KMS-11 (cell line): ENCODE measurements around the gene GAB2.

ENCODE experiments used
- H2AFZ ChIP-seq: fragments of 200-600 bp; sonication (generic); 2 replicates; pipeline ENCODE4 v1.6.1; 2016; ENCODE audit warnings: antibody characterized with exemption, mixed run types, low read depth
- H3K27ac ChIP-seq: fragments of 200-600 bp; sonication (generic); 2 replicates; pipeline ENCODE4 v1.6.1; 2016; ENCODE audit warnings: mild to moderate bottlenecking, mixed run types
- H3K27me3 ChIP-seq: fragments of 200-600 bp; sonication (generic); 2 replicates; pipeline ENCODE4 v1.6.1; 2017; ENCODE audit warnings: mild to moderate bottlenecking, low read depth, mixed run types, moderate library complexity; ENCODE audit not compliant: insufficient read depth
- H3K36me3 ChIP-seq: fragments of 200-600 bp; sonication (generic); 2 replicates; pipeline ENCODE4 v1.6.1; 2017; ENCODE audit warnings: mild to moderate bottlenecking, mixed run types; ENCODE audit not compliant: insufficient read depth
- H3K4me1 ChIP-seq: fragments of 200-600 bp; sonication (generic); 2 replicates; pipeline ENCODE4 v1.6.1; 2016; ENCODE audit warnings: mild to moderate bottlenecking, low read depth, mixed run types; ENCODE audit not compliant: poor library complexity, severe bottlenecking
- H3K4me2 ChIP-seq: fragments of 200-600 bp; sonication (generic); 2 replicates; pipeline ENCODE4 v1.7.0; 2016; ENCODE audit warnings: mild to moderate bottlenecking, mixed run types
- H3K4me3 ChIP-seq: fragments of 200-600 bp; sonication (generic); IDR thresholded peaks from 2 replicates; pipeline ENCODE4 v1.6.1; 2017; ENCODE audit warnings: low read depth, low read length, mixed read lengths; ENCODE audit not compliant: insufficient read depth
- H3K79me2 ChIP-seq: fragments of 200-600 bp; sonication (generic); 2 replicates; pipeline ENCODE4 v1.6.1; 2016; ENCODE audit warnings: low read depth, mixed run types; ENCODE audit not compliant: insufficient read depth
- H3K9ac ChIP-seq: fragments of 200-600 bp; sonication (generic); 2 replicates; pipeline ENCODE4 v1.6.1; 2016; ENCODE audit warnings: mild to moderate bottlenecking, mixed run types
- H4K20me1 ChIP-seq: fragments of 200-600 bp; sonication (generic); 2 replicates; pipeline ENCODE4 v1.6.1; 2016; ENCODE audit warnings: mild to moderate bottlenecking, mixed run types; ENCODE audit not compliant: insufficient read depth
- TF ChIP-seq, protein P1 (sequence below): fragments of 200-600 bp; sonication (generic); conservative IDR thresholded peaks from 2 replicates; pipeline ENCODE4 v1.6.1; 2017; ENCODE audit warnings: low read depth, mild to moderate bottlenecking, antibody characterized with exemption, low read length, moderate library complexity, mixed read lengths

Gene GAB2

DNA sequence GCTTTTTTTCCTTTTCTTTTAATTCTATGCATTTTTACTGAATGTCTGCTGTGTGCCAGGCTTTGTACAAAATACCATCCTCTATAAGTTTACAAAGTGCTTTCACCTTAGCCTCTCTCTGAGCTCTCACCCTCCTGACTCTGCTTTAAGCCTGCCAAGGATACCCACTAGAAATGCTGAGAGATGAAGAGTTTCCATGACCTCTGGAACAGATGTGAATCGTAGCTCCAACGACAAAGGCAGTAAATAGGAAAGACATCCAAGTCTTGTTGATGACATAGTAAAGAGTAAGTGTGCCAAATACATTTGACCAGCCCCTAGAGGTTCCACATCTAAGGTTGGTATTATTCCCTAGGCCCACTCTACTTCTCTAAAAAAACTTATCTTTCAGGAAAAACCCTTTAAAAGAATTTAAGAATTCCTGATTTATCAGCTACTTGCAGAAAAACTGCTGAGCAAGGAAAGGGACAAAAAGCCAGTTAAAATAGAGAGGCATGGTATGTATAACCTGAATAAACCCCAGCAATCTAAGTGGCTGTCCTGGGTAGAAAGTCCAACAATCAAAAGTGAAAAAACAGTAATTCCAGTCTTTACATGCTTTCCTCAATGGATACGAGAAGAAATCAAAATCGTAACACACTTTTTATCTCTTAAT, 45.4 kb downstream of the GAB2 start:
- Histone ChIP-seq H2AFZ (no peak overlapping the region), H3K27ac (no peak overlapping the region), H3K4me1 (no peaks in the 10 kb centered on the region), H3K79me2 (no peaks in the 10 kb centered on the region), H3K4me2 (no peak overlapping the region), H4K20me1 (no peaks in the 10 kb centered on the region), H3K27me3 (no peaks in the 10 kb centered on the region), H3K36me3 (no peaks in the 10 kb centered on the region), H3K9ac (no peak overlapping the region), H3K4me3 (no peak overlapping the region)
- TF ChIP-seq, protein P1, sequence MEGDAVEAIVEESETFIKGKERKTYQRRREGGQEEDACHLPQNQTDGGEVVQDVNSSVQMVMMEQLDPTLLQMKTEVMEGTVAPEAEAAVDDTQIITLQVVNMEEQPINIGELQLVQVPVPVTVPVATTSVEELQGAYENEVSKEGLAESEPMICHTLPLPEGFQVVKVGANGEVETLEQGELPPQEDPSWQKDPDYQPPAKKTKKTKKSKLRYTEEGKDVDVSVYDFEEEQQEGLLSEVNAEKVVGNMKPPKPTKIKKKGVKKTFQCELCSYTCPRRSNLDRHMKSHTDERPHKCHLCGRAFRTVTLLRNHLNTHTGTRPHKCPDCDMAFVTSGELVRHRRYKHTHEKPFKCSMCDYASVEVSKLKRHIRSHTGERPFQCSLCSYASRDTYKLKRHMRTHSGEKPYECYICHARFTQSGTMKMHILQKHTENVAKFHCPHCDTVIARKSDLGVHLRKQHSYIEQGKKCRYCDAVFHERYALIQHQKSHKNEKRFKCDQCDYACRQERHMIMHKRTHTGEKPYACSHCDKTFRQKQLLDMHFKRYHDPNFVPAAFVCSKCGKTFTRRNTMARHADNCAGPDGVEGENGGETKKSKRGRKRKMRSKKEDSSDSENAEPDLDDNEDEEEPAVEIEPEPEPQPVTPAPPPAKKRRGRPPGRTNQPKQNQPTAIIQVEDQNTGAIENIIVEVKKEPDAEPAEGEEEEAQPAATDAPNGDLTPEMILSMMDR: no peak

DNA sequence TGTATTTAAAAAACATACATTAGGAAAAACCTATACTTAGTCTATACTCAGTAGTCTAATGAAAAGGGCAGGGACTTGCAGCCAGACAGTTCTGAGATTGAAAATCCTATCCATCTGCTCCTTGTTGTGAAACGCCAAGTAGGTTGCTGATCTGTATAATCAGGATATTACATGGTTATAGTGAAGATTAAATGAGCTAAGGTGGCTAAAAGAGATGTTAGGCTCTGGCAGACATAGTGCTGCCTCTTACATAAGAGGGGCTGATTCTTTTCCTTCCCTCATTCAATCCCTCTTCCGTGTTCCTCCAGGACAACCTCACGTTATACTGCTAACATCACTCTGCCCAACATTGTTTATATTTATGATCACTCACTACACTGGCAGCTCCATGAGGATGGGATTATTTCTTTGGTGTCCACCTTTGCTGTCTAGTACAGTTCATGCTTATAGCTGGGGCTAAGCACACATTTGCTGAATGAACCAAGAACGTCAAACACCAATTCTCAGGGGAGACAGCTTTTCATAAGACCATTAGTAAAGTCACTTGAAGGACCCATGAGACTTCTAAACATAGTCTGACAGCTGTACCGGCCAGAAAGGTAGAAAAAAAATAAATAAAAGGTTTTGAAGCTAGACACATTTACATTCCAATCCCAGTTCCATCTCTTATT, 46.3 kb downstream of the GAB2 start:
- Histone ChIP-seq H3K4me2 (no peak overlapping the region), H3K9ac (no peak overlapping the region), H3K27ac (no peak overlapping the region), H3K4me1 (no peaks in the 10 kb centered on the region), H3K79me2 (no peaks in the 10 kb centered on the region), H2AFZ (no peak overlapping the region), H3K4me3 (no peak overlapping the region), H3K36me3 (no peaks in the 10 kb centered on the region), H4K20me1 (no peaks in the 10 kb centered on the region), H3K27me3 (no peaks in the 10 kb centered on the region)
- TF ChIP-seq, protein P1: no peak

DNA sequence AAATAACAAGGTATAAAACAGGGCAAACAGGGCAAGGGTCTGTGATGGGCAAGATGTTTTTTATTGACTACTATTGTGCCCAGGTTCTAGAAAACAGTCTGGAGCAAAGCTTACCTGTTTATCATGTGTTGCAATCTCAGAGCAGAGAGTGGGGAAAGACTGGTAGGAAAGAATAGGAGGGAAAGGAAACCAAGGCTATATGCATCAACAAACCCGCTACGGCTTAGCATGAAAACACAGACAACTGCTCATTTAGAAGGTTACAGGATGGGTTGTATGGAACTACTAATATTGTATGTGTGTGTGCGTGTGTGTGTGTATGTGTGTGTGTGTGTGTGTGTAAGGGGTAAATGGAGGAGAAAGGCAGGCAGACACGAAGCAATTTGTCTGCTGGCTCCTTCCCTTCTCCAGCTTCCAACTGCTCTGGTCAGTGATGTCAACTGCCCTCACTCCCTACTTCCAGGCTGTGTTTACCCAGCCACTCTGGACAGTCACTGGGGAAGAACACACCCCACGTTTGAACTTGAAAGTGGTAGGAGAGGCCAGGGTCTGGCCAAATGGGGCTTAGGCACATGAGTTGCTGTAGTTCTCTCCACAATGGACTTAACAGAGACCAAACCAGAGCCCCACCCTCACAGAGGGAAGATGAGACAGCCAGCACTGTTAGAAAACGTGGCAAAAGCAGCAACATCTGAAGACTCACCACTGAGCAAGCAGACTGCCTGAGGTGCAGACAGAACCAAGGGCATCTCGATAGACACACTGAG, 47.0 kb downstream of the GAB2 start:
- Histone ChIP-seq H2AFZ (no peak overlapping the region), H3K36me3 (no peaks in the 10 kb centered on the region), H3K27me3 (no peaks in the 10 kb centered on the region), H3K27ac (no peak overlapping the region), H3K79me2 (no peaks in the 10 kb centered on the region), H4K20me1 (no peaks in the 10 kb centered on the region), H3K4me3 (no peak overlapping the region), H3K4me1 (no peaks in the 10 kb centered on the region), H3K4me2 (no peak overlapping the region), H3K9ac (no peak overlapping the region)
- TF ChIP-seq, protein P1: no peak

DNA sequence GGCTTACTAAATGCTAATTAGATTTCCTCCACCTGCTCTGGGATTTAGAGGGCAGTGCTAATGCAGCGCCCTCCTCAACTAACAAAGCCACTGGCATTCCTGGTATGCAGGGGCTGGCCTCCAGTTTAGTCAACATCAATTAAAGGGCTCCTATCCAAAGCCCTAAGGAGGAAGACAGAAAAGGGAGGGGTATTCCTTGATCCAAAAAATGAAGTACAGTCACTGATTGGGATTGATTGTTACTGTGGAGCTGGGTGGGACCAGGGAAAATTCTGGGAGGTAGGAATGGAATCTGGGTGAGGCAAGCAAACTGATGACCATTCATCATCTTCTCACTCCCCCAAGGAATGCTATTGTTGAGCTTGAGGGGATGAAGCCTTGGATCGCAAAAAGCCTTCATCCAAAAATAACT, 52.2 kb downstream of the GAB2 start:
- Histone ChIP-seq H3K27me3 (no peaks in the 10 kb centered on the region), H3K79me2 (no peaks in the 10 kb centered on the region), H2AFZ (no peak overlapping the region), H3K36me3 (no peaks in the 10 kb centered on the region), H3K27ac (no peak overlapping the region), H3K9ac (no peak overlapping the region), H3K4me3 (no peak overlapping the region), H4K20me1 (no peaks in the 10 kb centered on the region), H3K4me1 (no peaks in the 10 kb centered on the region), H3K4me2 (no peak overlapping the region)
- TF ChIP-seq, protein P1: no peak
